ENCODE measurements around the gene COL6A5. TPM values are rescaled to one million over a fixed set of nuclear protein-coding genes. Genes with fewer than 3 reads are reported as not detected.

Gene COL6A5
- total RNA-seq, 4 donors from 2014 or later: 1.7 TPM; not detected in 3

- TF ChIP-seq POLR2A (IDR thresholded peaks at IDR 0.05): no peak
- no peak for TF ChIP-seq CTCF (IDR thresholded peaks at IDR 0.05)
- Histone ChIP-seq H3K9me3 (no peaks in the 10 kb centered on the region), H3K4me3 (no peak overlapping the region), H3K36me3 (no peaks in the 10 kb centered on the region), H3K4me1 (no peaks in the 10 kb centered on the region), H3K27ac (no peak overlapping the region), H3K27me3 (no peaks in the 10 kb centered on the region)
- no peak for DNase-seq
- intact Hi-C loops (cut with DNase I; ENCODE audit: low total_unique reads): no loop called here
Measured at GRCh38 chr3:130459944-130460343, 114.5 kb downstream of the COL6A5 start.

GRCh38 chr3:130462089-130462488, 116.6 kb downstream of the COL6A5 start:
- Histone ChIP-seq H3K9me3 (no peaks in the 10 kb centered on the region), H3K4me1 (no peaks in the 10 kb centered on the region), H3K36me3 (no peaks in the 10 kb centered on the region), H3K27ac (no peak overlapping the region), H3K27me3 (no peaks in the 10 kb centered on the region), H3K4me3 (no peak overlapping the region)
- DNase-seq: no peak
- intact Hi-C loops (cut with DNase I; ENCODE audit: low total_unique reads): no loop called here
- TF ChIP-seq CTCF (IDR thresholded peaks at IDR 0.05) (no peak), POLR2A (IDR thresholded peaks at IDR 0.05) (no peak)

- TF ChIP-seq POLR2A (IDR thresholded peaks at IDR 0.05) (no peak), CTCF (IDR thresholded peaks at IDR 0.05) (no peak)
- Histone ChIP-seq H3K4me1 (no peaks in the 10 kb centered on the region), H3K27ac (no peak overlapping the region), H3K9me3 (no peaks in the 10 kb centered on the region), H3K4me3 (no peak overlapping the region), H3K36me3 (no peaks in the 10 kb centered on the region), H3K27me3 (no peaks in the 10 kb centered on the region)
- no peak for DNase-seq
- intact Hi-C loops (cut with DNase I; ENCODE audit: low total_unique reads): no loop called here
Measured at GRCh38 chr3:130463221-130463620, 117.7 kb downstream of the COL6A5 start.

GRCh38 chr3:130465521-130465920, 120.0 kb downstream of the COL6A5 start:
- no peak overlapping the region for H3K27ac ChIP-seq
- intact Hi-C loops (cut with DNase I; ENCODE audit: low total_unique reads): no loop called here
- TF ChIP-seq POLR2A (IDR thresholded peaks at IDR 0.05): no peak
- TF ChIP-seq CTCF (IDR thresholded peaks at IDR 0.05): no peak
- H3K4me1 ChIP-seq: no peaks in the 10 kb centered on the region
- no peaks in the 10 kb centered on the region for H3K9me3 ChIP-seq
- no peak for DNase-seq
- no peaks in the 10 kb centered on the region for H3K36me3 ChIP-seq
- H3K4me3 ChIP-seq: no peak overlapping the region
- no peaks in the 10 kb centered on the region for H3K27me3 ChIP-seq

GRCh38 chr3:130468311-130468710, 122.8 kb downstream of the COL6A5 start:
- Histone ChIP-seq H3K4me3 (no peak overlapping the region), H3K36me3 (no peaks in the 10 kb centered on the region), H3K27me3 (no peaks in the 10 kb centered on the region), H3K4me1 (no peaks in the 10 kb centered on the region), H3K27ac (no peak overlapping the region), H3K9me3 (no peaks in the 10 kb centered on the region)
- no peak for DNase-seq
- TF ChIP-seq POLR2A (IDR thresholded peaks at IDR 0.05) (no peak), CTCF (IDR thresholded peaks at IDR 0.05) (no peak)
- intact Hi-C loops (cut with DNase I; ENCODE audit: low total_unique reads): no loop called here
